Stimulated activated CD8-positive, alpha-beta memory T cell treated with anti-CD3 and anti-CD28 coated beads, Interleukin-7, amount 100 ng/mL, for 48 hours (primary cell): ENCODE data around the gene CRIP1.

Source experiments
- DNase-seq, 2 donors: peaks; one replicate each; pipeline ENCODE4 v3.0.0-alpha.2; 2020; ENCODE audit warnings: low read depth in 1 of 2; ENCODE audit errors: extremely low read depth in 1 of 2

The CRIP1 gene

GRCh38 chr14:105450864-105451720, 35.6 kb upstream of the CRIP1 start:
- DNase-seq, result no peak

- no peak for DNase-seq
Observed at GRCh38 chr14:105452963-105453362, 33.7 kb upstream of the CRIP1 start.

GRCh38 chr14:105453847-105454246, 32.8 kb upstream of the CRIP1 start:
- DNase-seq, result no peak

GRCh38 chr14:105455086-105455640, 31.5 kb upstream of the CRIP1 start:
- no peak for DNase-seq

- no peak for DNase-seq
Observed at GRCh38 chr14:105455766-105456660, 30.7 kb upstream of the CRIP1 start.

GRCh38 chr14:105456736-105457617, 29.7 kb upstream of the CRIP1 start:
- no peak for DNase-seq

GRCh38 chr14:105458010-105458409, 28.7 kb upstream of the CRIP1 start:
- DNase-seq, result no peak

- no peak for DNase-seq
Observed at GRCh38 chr14:105458571-105458970, 28.1 kb upstream of the CRIP1 start.

- DNase-seq, result no peak
Observed at GRCh38 chr14:105460116-105460515, 26.6 kb upstream of the CRIP1 start.

- DNase-seq, result no peak
Observed at GRCh38 chr14:105460616-105461015, 26.1 kb upstream of the CRIP1 start.

- no peak for DNase-seq
Observed at GRCh38 chr14:105461903-105462302, 24.8 kb upstream of the CRIP1 start.

- DNase-seq, result no peak
Observed at GRCh38 chr14:105464501-105464900, 22.2 kb upstream of the CRIP1 start.

- DNase-seq, result no peak
Observed at GRCh38 chr14:105465209-105466031, 21.3 kb upstream of the CRIP1 start.

- DNase-seq, result no peak
Observed at GRCh38 chr14:105466531-105467248, 20.0 kb upstream of the CRIP1 start.

GRCh38 chr14:105467249-105467941, 19.3 kb upstream of the CRIP1 start:
- no peak for DNase-seq

- DNase-seq, result no peak
Observed at GRCh38 chr14:105467942-105468471, 18.7 kb upstream of the CRIP1 start.

- DNase-seq, result no peak
Observed at GRCh38 chr14:105468621-105469241, 18.0 kb upstream of the CRIP1 start.
